GM19035 (cell line): ENCODE data around the gene EEF1AKMT4.

ENCODE experiments used
- ATAC-seq: cut with Tn5 transposase; IDR thresholded peaks from one replicate; pipeline ENCODE4 v1.9.1; 2021; ENCODE audit not compliant: unreplicated experiment

Gene EEF1AKMT4

DNA sequence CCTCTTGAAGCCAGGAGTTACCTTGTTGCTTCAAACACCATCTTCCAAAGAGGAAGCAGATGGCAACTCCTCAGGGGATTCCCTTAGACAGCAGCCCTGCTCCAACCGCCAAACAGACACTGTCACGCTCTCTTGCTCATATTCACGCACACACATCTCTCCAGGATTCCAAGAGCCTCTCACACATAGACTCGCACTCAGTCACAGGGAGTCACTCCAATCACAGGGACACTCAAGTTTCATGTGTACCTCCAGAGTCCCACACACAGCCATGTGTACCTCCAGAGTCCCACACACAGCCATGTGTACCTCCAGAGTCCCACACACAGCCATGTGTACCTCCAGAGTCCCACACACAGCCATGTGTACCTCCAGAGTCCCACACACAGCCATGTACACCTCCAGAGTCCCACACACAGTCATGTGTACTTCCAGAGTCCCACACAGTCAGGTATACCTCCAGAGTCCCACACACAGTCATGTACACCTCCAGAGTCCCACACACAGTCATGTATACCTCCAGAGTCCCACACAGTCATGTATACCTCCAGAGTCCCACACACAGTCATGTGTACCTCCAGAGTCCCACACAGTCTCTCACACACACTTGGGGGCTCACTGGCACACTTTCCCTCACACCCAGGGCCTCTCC, 14.0 kb upstream of the EEF1AKMT4 start:
- ATAC-seq, result no peak

DNA sequence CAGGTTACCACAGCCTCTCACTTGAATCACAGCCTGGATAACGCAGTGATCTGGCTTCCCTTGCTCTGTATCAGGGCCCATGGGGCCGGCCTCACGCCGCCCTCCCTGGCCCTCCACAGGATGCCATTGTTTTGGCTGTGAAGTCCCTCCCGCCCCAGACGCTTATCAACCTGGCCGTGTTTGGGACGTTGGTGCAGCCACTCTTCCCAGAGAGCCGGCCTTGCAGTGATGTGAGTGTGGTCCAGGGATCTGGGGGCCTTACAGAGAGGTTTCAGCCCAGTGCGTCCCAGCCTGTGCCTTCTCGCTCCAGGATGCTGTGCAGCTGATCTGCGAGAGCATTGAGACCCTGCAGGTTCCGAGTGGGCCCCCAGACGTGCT, 13.4 kb upstream of the EEF1AKMT4 start:
- ATAC-seq, result no peak

DNA sequence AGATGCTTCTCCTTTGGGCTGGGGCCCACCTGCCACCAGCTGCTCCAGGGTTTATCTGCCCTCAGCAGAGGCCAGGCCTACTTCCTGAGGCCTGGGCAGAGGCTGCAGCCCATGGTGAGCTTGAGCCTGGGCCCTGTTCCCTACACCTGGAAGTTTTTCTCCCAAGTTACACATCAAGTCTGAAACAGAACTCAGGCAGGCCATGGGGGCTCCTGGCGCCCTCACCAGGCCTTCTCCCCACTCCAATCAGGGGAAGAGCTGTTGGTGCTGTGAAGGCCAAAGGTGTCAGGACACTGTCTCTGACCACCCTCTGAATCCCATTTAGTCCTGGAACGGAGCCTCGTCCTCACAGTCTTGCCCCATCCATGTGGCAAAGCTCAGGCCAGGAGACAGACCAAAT, 12.8 kb upstream of the EEF1AKMT4 start:
- no peak for ATAC-seq

DNA sequence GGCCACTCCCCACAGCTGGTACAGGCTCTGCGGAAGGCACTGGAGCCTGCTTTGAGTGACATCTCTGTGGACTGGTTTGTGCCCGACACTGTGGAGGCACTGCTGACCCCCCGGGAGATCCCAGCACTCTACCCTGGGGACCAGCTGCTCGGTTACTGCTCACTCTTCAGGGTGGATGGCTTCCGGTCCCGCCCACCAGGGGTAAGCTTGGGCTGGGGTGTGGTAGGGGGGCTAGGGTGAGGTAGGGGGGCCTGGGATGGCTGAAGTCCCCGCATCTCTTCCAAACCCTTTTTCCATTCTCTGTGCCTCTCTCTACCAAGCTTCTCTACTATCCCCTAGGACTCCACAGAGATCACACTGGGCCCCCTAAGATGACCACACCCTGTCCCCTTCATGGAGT, 12.3 kb upstream of the EEF1AKMT4 start:
- ATAC-seq, result no peak

DNA sequence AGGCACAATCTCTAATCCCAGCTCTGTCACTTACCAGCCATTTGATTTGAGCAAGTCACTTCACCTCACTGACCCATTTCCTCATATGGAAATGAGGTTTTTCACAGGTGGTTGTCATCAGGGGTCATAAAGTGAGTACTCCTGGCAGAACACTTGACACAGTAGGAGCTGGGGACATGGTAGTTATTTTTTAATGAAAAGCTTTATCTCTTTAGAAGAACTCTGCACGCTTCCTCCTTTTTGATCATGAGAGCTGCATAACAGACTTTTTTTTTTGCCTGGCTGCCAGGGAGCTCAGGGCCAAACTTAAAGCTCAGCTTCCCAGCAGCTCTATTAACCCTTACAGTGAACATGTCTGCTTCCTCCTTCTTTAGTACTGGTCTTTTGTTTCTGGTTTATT, 11.7 kb upstream of the EEF1AKMT4 start:
- ATAC-seq, result no peak

DNA sequence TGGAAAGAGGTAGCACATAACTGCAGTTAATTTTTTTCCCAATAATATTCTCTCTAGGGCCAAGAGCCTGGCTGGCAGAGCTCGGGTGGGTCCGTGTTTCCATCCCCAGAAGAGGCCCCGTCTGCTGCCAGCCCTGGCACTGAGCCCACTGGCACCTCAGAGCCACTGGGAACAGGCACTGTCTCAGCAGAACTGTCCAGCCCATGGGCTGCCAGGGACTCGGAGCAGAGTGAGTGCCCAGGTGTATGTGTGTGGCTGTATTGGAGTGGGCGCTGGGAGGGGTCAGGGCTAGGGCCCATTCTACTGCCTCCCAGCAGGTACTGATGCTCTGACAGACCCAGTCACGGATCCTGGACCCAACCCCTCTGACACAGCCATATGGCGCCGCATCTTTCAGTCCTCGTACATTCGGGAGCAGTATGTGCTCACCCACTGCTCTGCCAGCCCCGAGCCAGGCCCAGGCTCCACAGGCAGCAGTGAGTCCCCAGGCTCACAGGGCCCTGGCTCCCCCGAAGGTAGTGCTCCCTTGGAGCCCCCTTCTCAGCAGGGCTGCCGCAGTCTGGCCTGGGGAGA, 11.1 kb upstream of the EEF1AKMT4 start:
- no peak for ATAC-seq

DNA sequence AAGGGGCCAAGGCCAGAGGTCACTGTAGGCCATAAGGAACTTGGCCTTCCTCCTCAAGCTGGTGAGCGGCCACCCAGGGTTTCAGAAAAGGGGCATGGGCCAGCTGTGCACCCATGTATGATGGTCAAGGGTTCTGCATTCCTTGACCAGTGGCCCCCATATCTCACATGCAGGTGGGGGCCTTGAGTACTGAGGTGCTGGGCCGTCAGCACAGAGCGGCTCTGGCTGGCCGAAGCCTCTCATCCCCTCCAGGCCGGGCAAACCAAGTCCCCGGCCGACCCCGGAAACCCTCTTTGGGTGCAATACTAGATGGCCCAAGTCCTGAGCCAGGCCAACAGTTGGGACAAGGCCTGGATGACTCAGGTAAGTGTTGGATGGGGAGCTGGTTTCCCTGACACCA, 10.3 kb upstream of the EEF1AKMT4 start:
- no peak for ATAC-seq

DNA sequence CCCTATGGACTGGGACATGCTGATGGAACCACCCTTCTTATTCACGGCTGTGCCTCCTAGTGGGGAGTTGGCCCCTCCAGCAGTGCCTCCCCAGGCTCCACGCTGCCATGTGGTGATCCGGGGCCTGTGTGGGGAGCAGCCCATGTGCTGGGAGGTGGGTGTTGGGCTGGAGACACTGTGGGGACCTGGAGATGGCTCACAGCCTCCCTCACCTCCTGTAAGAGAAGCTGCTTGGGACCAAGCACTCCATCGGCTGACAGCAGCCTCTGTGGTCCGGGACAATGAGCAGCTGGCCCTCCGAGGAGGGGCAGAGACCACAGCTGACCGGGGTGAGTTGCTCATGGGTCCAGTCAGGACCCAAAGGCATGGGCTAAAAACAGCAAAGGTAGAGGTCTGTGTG, 9.8 kb upstream of the EEF1AKMT4 start:
- no peak for ATAC-seq

DNA sequence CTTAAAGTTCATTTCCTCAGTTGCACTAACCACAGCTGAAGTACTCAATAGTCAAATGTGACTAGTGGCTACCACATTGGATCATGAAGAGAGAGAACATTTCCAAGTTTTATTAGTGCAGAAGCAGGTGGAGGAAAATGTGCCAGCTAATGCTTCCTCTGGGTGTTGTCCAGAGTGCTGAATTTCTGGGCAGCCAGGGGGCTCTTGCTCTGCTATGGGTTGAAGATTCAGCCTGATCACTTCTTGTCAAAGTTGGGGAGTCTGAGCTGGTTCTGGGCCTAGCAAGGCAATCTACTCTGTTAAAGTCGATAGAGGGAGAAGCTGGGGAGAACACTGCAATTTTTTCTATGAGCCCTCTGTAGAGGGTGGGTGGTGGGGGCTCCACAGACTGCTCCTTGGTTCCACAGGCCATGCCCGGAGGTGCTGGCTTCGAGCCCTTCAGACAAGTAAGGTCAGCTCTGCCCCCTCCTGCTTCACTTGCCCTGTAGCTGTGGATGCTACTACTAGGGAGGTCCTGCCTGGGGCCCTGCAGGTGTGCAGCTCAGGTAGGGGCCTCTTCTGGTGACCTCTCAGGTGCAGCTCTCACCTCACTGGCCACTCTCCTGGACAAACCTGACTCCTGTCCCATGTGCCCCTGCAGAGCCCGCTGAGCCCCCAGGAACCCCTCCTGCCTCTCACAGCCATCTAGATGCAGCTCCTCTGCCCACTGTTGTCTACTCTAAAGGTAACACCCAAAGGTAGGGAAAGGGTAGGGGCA, 8.9 kb upstream of the EEF1AKMT4 start:
- ATAC-seq, result no peak

DNA sequence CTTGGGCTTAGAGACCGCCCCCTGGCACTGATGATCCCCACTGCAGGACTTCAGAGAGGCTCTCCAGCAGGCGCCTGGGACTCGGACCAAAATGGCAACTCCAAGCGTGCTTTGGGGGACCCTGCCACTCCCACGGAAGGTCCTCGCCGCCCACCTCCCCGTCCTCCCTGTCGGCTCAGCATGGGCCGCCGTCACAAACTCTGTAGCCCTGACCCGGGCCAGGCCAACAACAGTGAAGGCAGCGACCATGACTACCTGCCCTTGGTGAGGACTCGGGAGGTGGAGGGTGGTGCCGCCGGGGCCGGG, 8.4 kb upstream of the EEF1AKMT4 start:
- ATAC-seq, result no peak

DNA sequence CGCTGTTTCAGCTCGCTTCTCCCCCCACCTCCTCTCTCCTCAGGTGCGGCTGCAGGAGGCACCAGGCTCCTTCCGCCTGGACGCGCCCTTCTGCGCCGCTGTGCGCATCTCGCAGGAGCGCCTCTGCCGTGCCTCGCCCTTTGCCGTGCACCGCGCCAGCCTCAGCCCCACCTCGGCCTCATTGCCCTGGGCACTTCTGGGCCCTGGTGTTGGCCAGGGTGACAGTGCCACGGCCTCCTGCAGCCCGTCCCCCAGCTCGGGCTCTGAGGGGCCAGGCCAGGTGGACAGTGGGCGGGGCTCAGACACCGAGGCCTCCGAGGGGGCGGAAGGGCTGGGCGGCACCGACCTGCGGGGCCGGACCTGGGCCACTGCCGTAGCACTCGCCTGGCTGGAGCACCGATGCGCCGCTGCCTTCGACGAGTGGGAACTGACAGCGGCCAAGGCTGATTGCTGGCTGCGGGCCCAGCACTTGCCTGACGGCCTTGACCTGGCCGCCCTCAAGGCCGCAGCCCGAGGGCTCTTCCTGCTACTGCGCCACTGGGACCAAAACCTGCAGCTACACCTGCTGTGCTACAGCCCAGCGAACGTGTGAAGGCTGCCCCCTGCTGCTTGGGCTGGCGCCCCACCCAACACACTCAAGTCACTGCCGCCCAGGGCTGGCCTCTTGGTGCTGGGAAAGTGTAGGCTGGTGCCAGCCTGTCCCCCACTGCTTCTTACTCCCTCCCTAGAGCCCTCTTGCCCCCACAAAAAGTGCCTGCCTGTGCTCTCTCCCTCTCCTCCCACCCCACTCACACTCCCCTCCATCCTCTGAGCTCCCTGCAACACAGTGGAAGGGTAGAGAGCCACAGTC, 7.8 kb upstream of the EEF1AKMT4 start:
- ATAC-seq, result no peak

DNA sequence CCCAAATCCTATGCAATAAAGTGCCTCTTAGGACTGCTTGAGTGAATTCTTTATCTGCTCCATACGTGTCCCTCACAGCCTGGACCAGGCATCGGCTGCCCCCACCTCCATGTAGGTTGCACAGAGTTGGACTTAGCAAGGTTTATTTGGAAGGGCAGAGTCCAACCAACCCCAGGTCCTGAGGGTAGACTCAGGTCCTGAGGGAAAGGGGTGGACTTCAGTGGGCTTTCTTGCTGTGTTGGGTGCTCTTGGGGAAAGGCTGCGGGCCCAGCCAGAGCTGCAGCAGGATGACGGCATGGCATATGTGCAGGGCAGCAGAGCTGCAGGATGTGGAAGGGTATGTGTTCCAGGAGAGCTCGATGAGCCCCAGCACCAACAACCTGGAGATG, 7.2 kb upstream of the EEF1AKMT4 start:
- no peak for ATAC-seq

DNA sequence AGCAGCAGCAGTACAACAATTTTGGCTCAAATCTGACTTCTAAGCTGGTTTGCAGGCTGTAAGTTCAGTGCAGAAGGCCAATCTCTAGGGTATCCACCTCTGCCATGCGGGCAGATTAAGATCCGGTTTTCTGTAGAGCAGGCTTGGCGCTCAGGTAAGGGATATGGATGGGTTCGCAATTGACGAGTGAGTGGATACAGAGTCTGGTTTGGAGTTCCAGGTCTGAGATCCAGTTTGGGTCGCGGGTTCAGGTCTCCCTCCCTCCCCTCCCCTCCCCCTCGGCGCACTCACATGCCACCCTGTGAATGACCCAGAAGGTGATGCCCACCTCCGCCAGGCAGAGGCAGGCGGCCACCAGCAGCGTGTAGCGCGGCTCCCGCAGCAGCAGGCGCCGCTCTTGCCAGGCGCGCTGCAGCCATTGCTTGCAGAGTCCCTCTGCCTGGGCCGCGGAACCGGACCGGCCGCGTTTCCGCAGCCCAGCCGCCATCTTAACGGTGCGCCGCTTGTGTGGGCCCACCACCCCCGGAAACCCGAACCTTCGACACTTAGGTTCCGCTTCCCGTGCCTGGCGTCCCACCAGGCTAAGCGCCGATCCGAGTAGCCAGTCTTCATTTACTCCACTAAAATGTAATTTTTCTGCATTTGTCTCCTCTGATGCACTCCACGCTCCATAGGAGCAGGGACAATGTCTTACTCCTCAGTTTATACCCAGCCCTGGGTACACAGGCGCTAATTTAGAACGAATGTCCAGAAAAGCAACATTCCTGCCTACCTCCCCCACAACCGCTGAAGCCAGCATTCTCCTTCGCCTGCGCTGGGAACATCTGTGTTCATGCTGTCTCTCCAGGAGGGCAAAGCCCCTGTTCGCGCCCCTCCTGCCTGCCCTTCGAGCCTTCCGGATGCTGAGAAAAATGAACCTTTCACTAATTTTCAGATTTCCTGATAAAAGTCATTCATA, 739 bp upstream of the EEF1AKMT4 start, which contains the start of gene ALG3:
TSS of gene ALG3 (minus strand) at position 509 of the 958 bp plus-strand sequence. CDS start at position 487, 22 bp downstream.
- peak; percentile 61 for ATAC-seq

DNA sequence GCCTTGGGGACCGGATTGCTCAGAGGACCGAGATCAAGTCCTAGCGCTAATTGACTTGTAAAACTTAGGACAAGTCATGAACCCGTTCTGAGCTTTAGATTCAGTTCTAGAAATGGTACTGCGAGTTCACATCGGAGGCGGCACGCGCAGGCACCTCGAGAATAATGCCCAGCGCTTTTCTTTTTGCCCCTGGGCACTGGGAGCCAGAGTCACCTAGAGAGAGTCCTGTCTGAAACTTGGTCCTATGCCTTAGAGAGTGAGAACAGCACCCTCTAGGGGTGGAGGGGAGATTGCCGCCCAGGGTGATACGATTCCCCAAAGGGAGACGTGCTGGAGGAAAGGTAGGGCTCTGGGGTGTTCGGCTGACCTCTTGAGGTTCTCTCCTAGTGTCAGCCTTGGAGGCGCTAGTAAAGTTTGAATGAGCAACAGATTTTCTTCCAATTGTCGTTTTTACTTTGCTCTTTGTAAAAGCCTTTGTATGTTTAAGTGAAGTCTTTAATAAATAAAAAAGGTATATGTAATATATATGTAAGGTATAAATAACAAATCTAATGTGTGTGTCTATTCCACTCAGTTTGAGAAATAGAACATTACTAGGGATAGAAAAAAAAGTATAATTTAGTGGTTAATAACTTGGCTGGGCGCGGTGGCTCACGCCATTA, 826 bp downstream of the EEF1AKMT4 start:
- ATAC-seq, result peak; percentile 64

DNA sequence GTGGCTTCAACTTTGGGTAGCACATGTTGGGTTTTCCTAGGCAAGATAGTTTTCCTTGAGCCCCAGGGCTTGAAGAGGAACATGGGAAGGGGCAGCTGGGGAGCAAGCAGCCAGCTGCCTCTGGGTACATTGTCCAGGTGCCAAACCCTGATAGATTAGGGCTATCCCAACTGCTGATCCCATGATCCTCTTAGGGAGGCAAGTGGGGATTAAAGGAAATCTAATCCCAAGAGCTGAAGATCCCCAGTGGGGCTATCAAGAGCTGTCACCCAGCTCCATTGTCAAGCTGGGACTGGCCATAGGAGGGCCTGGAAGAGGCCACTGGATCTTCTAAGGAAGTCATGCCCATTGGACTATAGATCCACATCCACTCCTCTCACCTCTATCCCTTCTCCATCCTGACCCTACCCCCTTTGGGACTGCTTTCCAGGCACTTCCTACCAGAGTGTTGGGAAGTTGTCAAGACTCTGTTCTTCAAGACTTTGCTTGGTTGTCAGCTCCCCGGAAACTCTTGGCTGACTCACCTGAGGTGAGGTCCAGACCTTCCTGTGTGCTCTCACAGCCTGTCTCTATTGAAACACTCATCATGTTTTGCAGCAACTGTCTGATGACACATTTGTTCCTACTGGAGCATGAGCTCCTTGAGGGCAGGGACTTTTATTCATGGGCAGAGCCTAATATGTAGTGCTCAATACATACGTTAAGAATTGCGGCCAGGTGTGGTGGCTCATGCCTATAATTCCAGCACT, 6.0 kb downstream of the EEF1AKMT4 start:
- no peak for ATAC-seq

DNA sequence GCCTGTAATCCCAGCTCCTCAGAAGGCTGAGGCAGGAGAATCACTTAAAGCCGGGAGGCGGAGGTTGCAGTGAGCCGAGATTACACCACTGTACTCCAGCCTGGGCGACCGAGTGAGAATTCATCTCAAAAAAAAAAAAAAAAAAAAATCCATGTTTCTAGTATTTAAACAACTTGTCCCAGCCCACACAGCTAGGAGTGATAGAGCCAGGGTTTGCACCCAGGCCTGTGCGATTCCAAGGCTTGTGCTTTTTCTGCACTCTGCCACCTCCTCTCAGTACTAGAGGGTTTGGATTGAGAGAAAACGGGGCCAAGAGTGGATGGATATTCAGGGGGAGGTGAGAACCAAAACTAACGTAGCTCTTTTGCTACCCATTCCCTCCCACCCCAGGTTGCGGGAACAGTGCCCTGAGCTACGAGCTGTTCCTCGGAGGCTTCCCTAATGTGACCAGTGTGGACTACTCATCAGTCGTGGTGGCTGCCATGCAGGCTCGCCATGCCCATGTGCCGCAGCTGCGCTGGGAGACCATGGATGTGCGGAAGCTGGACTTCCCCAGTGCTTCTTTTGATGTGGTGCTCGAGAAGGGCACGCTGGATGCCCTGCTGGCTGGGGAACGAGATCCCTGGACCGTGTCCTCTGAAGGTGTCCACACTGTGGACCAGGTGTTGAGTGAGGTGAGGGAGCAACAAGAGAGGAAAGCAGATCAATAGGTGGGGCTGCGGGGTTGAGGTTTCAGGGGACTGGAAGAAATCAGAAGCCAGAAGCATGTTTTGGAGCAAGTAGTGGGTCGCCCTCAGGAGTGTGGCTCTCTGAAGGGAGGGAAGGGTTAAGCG, 7.8 kb downstream of the EEF1AKMT4 start:
- ATAC-seq, result no peak

DNA sequence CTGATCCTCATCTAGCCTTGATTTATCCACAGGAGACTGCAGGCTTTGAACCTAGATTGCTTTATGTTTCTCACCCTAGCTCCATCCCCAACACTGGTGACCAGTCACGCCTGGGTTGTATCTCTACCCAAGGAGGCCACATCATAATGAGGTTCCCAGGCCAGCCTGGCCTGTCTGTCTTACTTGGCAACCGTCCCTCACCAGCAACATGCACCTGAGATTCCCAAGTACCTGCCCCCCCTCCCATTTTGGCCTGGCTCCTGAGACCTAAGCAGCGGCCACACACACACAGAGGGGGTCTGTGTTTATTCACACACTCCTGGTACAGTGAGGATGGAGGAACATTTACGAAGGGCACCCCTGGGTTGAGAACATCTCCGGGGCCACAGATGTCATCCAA, 9.5 kb downstream of the EEF1AKMT4 start:
- no peak for ATAC-seq

DNA sequence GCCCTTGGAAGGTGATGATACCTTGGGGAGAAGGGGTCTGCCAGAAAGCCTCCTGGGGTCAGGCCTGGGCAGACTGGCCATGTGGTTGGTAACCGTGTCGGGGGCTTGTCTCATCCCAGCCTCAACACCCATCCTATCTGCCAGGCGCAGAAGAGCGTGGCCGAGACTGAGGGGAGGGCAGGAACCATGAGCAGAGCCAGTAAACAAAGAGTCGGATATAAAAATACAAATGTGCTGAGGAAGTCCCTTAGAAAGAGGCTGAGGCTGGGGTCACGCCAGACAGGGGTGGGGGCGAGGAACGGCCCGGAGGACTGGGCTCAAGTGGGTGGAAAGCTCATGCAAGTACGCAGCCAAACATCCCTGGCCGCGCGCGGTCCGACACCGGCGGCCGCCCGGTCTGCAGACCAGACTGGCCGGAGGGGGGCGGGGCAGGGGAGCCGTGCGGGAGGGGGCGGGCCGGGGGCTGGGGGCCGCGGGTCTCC, 10.0 kb downstream of the EEF1AKMT4 start:
- no peak for ATAC-seq
